ENCODE results near the gene MAP3K12. TPM values are rescaled to one million over a fixed set of nuclear protein-coding genes. Genes with fewer than 3 reads are reported as not detected.
A peak's percentile ranks its signal among the peaks of the same experiment; 100 is the strongest.

Gene MAP3K12
- total RNA-seq, 2 experiments from 2014 or later: 24.8 to 25.7 TPM

GRCh38 chr12:53506450-53506785 lies 7.2 kb upstream of the MAP3K12 start:
- no peak for DNase-seq
- ChIA-PET POLR2A (interaction anchor here (1.6 kb wide), 1 partner anchor 12 kb away, joined by 7 read pairs; no protein-coding TSS in a partner anchor), CTCF (interaction anchor here (0.5 to 0.8 kb wide), 2 partner anchors 15 to 241 kb away, joined by 3 read pairs; no protein-coding TSS in a partner anchor)
- H3K4me1 Mint-ChIP-seq: peaks cover 25% of the 10 kb centered on the region
- H3K9me3 Mint-ChIP-seq: no peaks in the 10 kb centered on the region
- H3K27me3 Mint-ChIP-seq: no peaks in the 10 kb centered on the region
- H3K27ac Mint-ChIP-seq: no peak overlapping the region
- H3K36me3 Mint-ChIP-seq (ENCODE audit: low read depth): peaks cover 13% of the 10 kb centered on the region
- H3K4me3 Mint-ChIP-seq: no peak overlapping the region

- no peaks in the 10 kb centered on the region for H3K9me3 Mint-ChIP-seq
- peaks cover 25% of the 10 kb centered on the region for H3K4me1 Mint-ChIP-seq
- ChIA-PET POLR2A (interaction anchor here (1.6 kb wide), 1 partner anchor 12 kb away, joined by 7 read pairs; no protein-coding TSS in a partner anchor), CTCF (interaction anchor here (0.5 to 0.8 kb wide), 3 partner anchors 14 to 241 kb away, joined by 3 to 4 read pairs (median 3); no protein-coding TSS in a partner anchor)
- H3K36me3 Mint-ChIP-seq (ENCODE audit: low read depth): peaks cover 12% of the 10 kb centered on the region
- H3K27ac Mint-ChIP-seq: no peak overlapping the region
- no peak overlapping the region for H3K4me3 Mint-ChIP-seq
- H3K27me3 Mint-ChIP-seq: no peaks in the 10 kb centered on the region
- no peak for DNase-seq
Observed at GRCh38 chr12:53505555-53506449, 6.5 kb upstream of the MAP3K12 start.

GRCh38 chr12:53505086-53505485 lies 5.8 kb upstream of the MAP3K12 start:
- ChIA-PET CTCF (interaction anchor here (0.5 kb wide), 1 partner anchor 83 kb away, joined by 4 read pairs; no protein-coding TSS in a partner anchor), POLR2A (interaction anchor here (1.6 kb wide), 1 partner anchor 11 kb away, joined by 7 read pairs; no protein-coding TSS in a partner anchor)
- H3K27me3 Mint-ChIP-seq: no peaks in the 10 kb centered on the region
- no peak for DNase-seq
- H3K36me3 Mint-ChIP-seq (ENCODE audit: low read depth): peaks cover 12% of the 10 kb centered on the region
- no peaks in the 10 kb centered on the region for H3K9me3 Mint-ChIP-seq
- peaks cover 27% of the 10 kb centered on the region for H3K4me1 Mint-ChIP-seq
- no peak overlapping the region for H3K27ac Mint-ChIP-seq
- no peak overlapping the region for H3K4me3 Mint-ChIP-seq

- DNase-seq: no peak
- CTCF ChIA-PET: interaction anchor here (0.5 kb wide), 1 partner anchor 288 kb away, joined by 3 read pairs; no protein-coding TSS in a partner anchor
- no peaks in the 10 kb centered on the region for H3K27me3 Mint-ChIP-seq
- no peak overlapping the region for H3K4me3 Mint-ChIP-seq
- peaks cover 12% of the 10 kb centered on the region for H3K36me3 Mint-ChIP-seq (ENCODE audit: low read depth)
- peak overlapping the region; percentile 40 for H3K27ac Mint-ChIP-seq
- POLR2A ChIA-PET: interaction anchor here (1.0 kb wide), 1 partner anchor 180 kb away, joined by 3 read pairs; no protein-coding TSS in a partner anchor
- H3K4me1 Mint-ChIP-seq: peaks cover 31% of the 10 kb centered on the region
- H3K9me3 Mint-ChIP-seq: no peaks in the 10 kb centered on the region
Observed at GRCh38 chr12:53504004-53504920, 5.0 kb upstream of the MAP3K12 start.

- ChIA-PET POLR2A (interaction anchor here (3.1 kb wide), 1 partner anchor 49 kb away, joined by 25 read pairs; no protein-coding TSS in a partner anchor), CTCF (no interaction called here)
- Mint-ChIP-seq H3K27me3 (no peaks in the 10 kb centered on the region), H3K36me3 (ENCODE audit: low read depth) (peaks cover 12% of the 10 kb centered on the region), H3K4me1 (peaks cover 32% of the 10 kb centered on the region), H3K9me3 (no peaks in the 10 kb centered on the region), H3K4me3 (no peak overlapping the region), H3K27ac (no peak overlapping the region)
- no peak for DNase-seq
Observed at GRCh38 chr12:53502983-53503728, 3.9 kb upstream of the MAP3K12 start.

GRCh38 chr12:53502331-53502730 lies 3.1 kb upstream of the MAP3K12 start:
- Mint-ChIP-seq H3K36me3 (ENCODE audit: low read depth) (peaks cover 12% of the 10 kb centered on the region), H3K27me3 (no peaks in the 10 kb centered on the region), H3K9me3 (no peaks in the 10 kb centered on the region), H3K27ac (peak overlapping the region; percentile 97), H3K4me1 (peaks cover 37% of the 10 kb centered on the region), H3K4me3 (peak overlapping the region; percentile 80)
- CTCF ChIA-PET: no interaction called here
- no peak for DNase-seq
- POLR2A ChIA-PET: interaction anchor here (3.1 to 4.2 kb wide), 3 partner anchors 9 to 48 kb away, joined by 25 to 44 read pairs (median 37); no protein-coding TSS in a partner anchor

GRCh38 chr12:53501615-53502181 lies 2.4 kb upstream of the MAP3K12 start:
- Mint-ChIP-seq H3K4me1 (peaks cover 43% of the 10 kb centered on the region), H3K27me3 (no peaks in the 10 kb centered on the region), H3K9me3 (no peaks in the 10 kb centered on the region), H3K4me3 (peak overlapping the region; percentile 80), H3K36me3 (ENCODE audit: low read depth) (peaks cover 9% of the 10 kb centered on the region), H3K27ac (peak overlapping the region; percentile 97)
- ChIA-PET POLR2A (interaction anchor here (0.9 to 4.2 kb wide), 18 partner anchors 10 to 779 kb away, joined by 3 to 44 read pairs (median 6); partner anchors contain the start of genes AAAS, ATP5MC2, CBX5 and EIF4B), CTCF (interaction anchor here (0.7 to 5.1 kb wide), 21 partner anchors 9 to 1476 kb away, joined by 3 to 47 read pairs (median 5); partner anchors contain the start of genes AAAS, ATP5MC2, MYG1 and SP1)
- no peak for DNase-seq

GRCh38 chr12:53500776-53501614 lies 1.7 kb upstream of the MAP3K12 start, which contains the start of gene TARBP2:
Gene TARBP2 (plus strand): TSS chr12:53501283. CDS start chr12:53501409, 126 bp downstream.
- Mint-ChIP-seq H3K36me3 (ENCODE audit: low read depth) (peaks cover 9% of the 10 kb centered on the region), H3K4me3 (peak within 1 kb of the TSS; percentile 80), H3K9me3 (no peaks in the 10 kb centered on the region), H3K4me1 (peaks cover 47% of the 10 kb centered on the region), H3K27me3 (no peaks in the 10 kb centered on the region), H3K27ac (peak within 1 kb of the TSS; percentile 97)
- ChIA-PET CTCF (interaction anchor here (0.7 to 5.1 kb wide), 24 partner anchors 9 to 1476 kb away, joined by 3 to 47 read pairs (median 5); partner anchors contain the start of genes AAAS, ATP5MC2, MYG1 and SP1), POLR2A (interaction anchor here (0.6 to 4.2 kb wide), 33 partner anchors 10 to 780 kb away, joined by 3 to 44 read pairs (median 4); partner anchors contain the start of genes AAAS, ATP5MC2, CBX5 and CSAD)
- DNase-seq: peak; percentile 96

GRCh38 chr12:53500142-53500775 lies 1.0 kb upstream of the MAP3K12 start:
- POLR2A ChIA-PET: interaction anchor here (0.6 to 4.2 kb wide), 31 partner anchors 9 to 780 kb away, joined by 3 to 44 read pairs (median 4); partner anchors contain the start of genes AAAS, ATP5MC2, CBX5 and CSAD
- peaks cover 47% of the 10 kb centered on the region for H3K4me1 Mint-ChIP-seq
- peak; percentile 38 for DNase-seq
- H3K36me3 Mint-ChIP-seq (ENCODE audit: low read depth): peaks cover 2% of the 10 kb centered on the region
- H3K27me3 Mint-ChIP-seq: no peaks in the 10 kb centered on the region
- no peaks in the 10 kb centered on the region for H3K9me3 Mint-ChIP-seq
- peak overlapping the region; percentile 80 for H3K4me3 Mint-ChIP-seq
- CTCF ChIA-PET: interaction anchor here (0.7 to 5.1 kb wide), 22 partner anchors 8 to 462 kb away, joined by 3 to 47 read pairs (median 5); partner anchors contain the start of genes AAAS, ATP5MC2, MYG1 and SP1
- H3K27ac Mint-ChIP-seq: peak overlapping the region; percentile 97

- no peaks in the 10 kb centered on the region for H3K9me3 Mint-ChIP-seq
- peak overlapping the region; percentile 80 for H3K4me3 Mint-ChIP-seq
- DNase-seq: no peak
- peak overlapping the region; percentile 65 for H3K27ac Mint-ChIP-seq
- H3K36me3 Mint-ChIP-seq (ENCODE audit: low read depth): no peaks in the 10 kb centered on the region
- ChIA-PET POLR2A (interaction anchor here (0.7 kb wide), 1 partner anchor 17 kb away, joined by 3 read pairs; no protein-coding TSS in a partner anchor), CTCF (interaction anchor here (0.6 to 5.1 kb wide), 3 partner anchors 12 to 289 kb away, joined by 4 to 47 read pairs (median 6); no protein-coding TSS in a partner anchor)
- H3K27me3 Mint-ChIP-seq: no peaks in the 10 kb centered on the region
- peaks cover 58% of the 10 kb centered on the region for H3K4me1 Mint-ChIP-seq
Observed at GRCh38 chr12:53498235-53498630, 1.0 kb downstream of the MAP3K12 start.

Measured in activated CD4-positive, alpha-beta memory T cell treated with anti-CD3 and anti-CD28 coated beads, Interleukin-2, amount 10 ng/mL, durations not matched to agents 7 days and 5 days (primary cell).